ENCODE results near the gene MAN1A1.

MAN1A1 gene

GRCh38 chr6:119182875-119183274 is 166.7 kb downstream of the MAN1A1 start:
- no peak overlapping the region for H3K4me3 ChIP-seq (ENCODE audit: low read length in 2 of 2)
- H3K9me3 ChIP-seq (ENCODE audit: control insufficient read depth in 2 of 2, low read length in 2 of 2): no peaks in the 10 kb centered on the region
- H3K36me3 ChIP-seq (ENCODE audit: control insufficient read depth in 2 of 2, insufficient read depth in 2 of 2, low read length in 2 of 2): peaks cover 9% of the 10 kb centered on the region in 2 donors
- H3K27me3 ChIP-seq (ENCODE audit: control insufficient read depth in 1 of 2, insufficient read depth in 2 of 2, low read length in 2 of 2): no peaks in the 10 kb centered on the region
- no peak overlapping the region for H3K27ac ChIP-seq (ENCODE audit: low read length)
- no peak overlapping the region for H3K9ac ChIP-seq (ENCODE audit: low read length in 2 of 2)
- no peaks in the 10 kb centered on the region for H3K4me1 ChIP-seq (ENCODE audit: control insufficient read depth, insufficient read depth, low read length)

- no peaks in the 10 kb centered on the region for H3K27me3 ChIP-seq (ENCODE audit: control insufficient read depth in 1 of 2, insufficient read depth in 2 of 2, low read length in 2 of 2)
- no peak overlapping the region for H3K9ac ChIP-seq (ENCODE audit: low read length in 2 of 2)
- no peaks in the 10 kb centered on the region for H3K9me3 ChIP-seq (ENCODE audit: control insufficient read depth in 2 of 2, low read length in 2 of 2)
- H3K4me1 ChIP-seq (ENCODE audit: control insufficient read depth, insufficient read depth, low read length): no peaks in the 10 kb centered on the region
- peaks cover 4 to 9% of the 10 kb centered on the region in 2 donors for H3K36me3 ChIP-seq (ENCODE audit: control insufficient read depth in 2 of 2, insufficient read depth in 2 of 2, low read length in 2 of 2)
- H3K4me3 ChIP-seq (ENCODE audit: low read length in 2 of 2): no peak overlapping the region
- no peak overlapping the region for H3K27ac ChIP-seq (ENCODE audit: low read length)
Measured at GRCh38 chr6:119182216-119182803, 167.3 kb downstream of the MAN1A1 start.

DNA sequence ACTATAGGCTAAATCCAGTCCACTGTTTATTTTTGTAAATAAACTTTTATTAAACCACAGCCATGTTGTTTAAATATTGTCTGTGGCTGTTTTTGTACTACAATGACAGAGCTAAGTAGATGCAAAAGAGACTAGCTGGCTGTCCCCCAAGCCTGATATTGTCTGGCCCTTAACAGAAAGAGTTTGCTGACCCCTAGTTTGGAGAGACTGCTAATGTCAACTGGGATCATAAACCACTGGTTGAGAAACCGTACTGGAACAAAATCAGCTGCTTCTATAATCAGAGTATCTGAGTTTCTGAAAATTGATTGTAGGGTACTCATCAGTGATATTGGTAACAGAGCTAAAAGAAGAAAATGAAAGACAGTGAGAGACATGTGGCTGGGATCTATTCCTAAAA is 168.5 kb downstream of the MAN1A1 start:
- H3K4me1 ChIP-seq (ENCODE audit: control insufficient read depth, insufficient read depth, low read length): no peaks in the 10 kb centered on the region
- no peak overlapping the region for H3K4me3 ChIP-seq (ENCODE audit: low read length in 2 of 2)
- no peaks in the 10 kb centered on the region for H3K9me3 ChIP-seq (ENCODE audit: control insufficient read depth in 2 of 2, low read length in 2 of 2)
- H3K36me3 ChIP-seq (ENCODE audit: control insufficient read depth in 2 of 2, insufficient read depth in 2 of 2, low read length in 2 of 2): peaks cover 4 to 5% of the 10 kb centered on the region in 2 donors
- H3K27me3 ChIP-seq (ENCODE audit: control insufficient read depth in 1 of 2, insufficient read depth in 2 of 2, low read length in 2 of 2): no peaks in the 10 kb centered on the region
- no peak overlapping the region for H3K9ac ChIP-seq (ENCODE audit: low read length in 2 of 2)
- H3K27ac ChIP-seq (ENCODE audit: low read length): no peak overlapping the region

GRCh38 chr6:119179842-119180241 is 169.7 kb downstream of the MAN1A1 start:
- Histone ChIP-seq H3K27ac (ENCODE audit: low read length) (no peak overlapping the region), H3K9me3 (ENCODE audit: control insufficient read depth in 2 of 2, low read length in 2 of 2) (no peaks in the 10 kb centered on the region), H3K9ac (ENCODE audit: low read length in 2 of 2) (no peak overlapping the region), H3K4me1 (ENCODE audit: control insufficient read depth, insufficient read depth, low read length) (no peaks in the 10 kb centered on the region), H3K4me3 (ENCODE audit: low read length in 2 of 2) (no peak overlapping the region), H3K27me3 (ENCODE audit: control insufficient read depth in 1 of 2, insufficient read depth in 2 of 2, low read length in 2 of 2) (no peaks in the 10 kb centered on the region), H3K36me3 (ENCODE audit: control insufficient read depth in 2 of 2, insufficient read depth in 2 of 2, low read length in 2 of 2) (peaks cover 4 to 5% of the 10 kb centered on the region in 2 donors)

- no peaks in the 10 kb centered on the region for H3K27me3 ChIP-seq (ENCODE audit: control insufficient read depth in 1 of 2, insufficient read depth in 2 of 2, low read length in 2 of 2)
Measured at GRCh38 chr6:119179062-119179461, 170.5 kb downstream of the MAN1A1 start.

GRCh38 chr6:119176445-119176844 is 173.1 kb downstream of the MAN1A1 start:
- H3K9ac ChIP-seq (ENCODE audit: low read length in 2 of 2): no peak overlapping the region
- no peak overlapping the region for H3K4me3 ChIP-seq (ENCODE audit: low read length in 2 of 2)
- no peak overlapping the region for H3K27ac ChIP-seq (ENCODE audit: low read length)
- H3K9me3 ChIP-seq (ENCODE audit: control insufficient read depth in 2 of 2, low read length in 2 of 2): no peaks in the 10 kb centered on the region
- peaks cover 0 to 5% of the 10 kb centered on the region in 2 donors for H3K36me3 ChIP-seq (ENCODE audit: control insufficient read depth in 2 of 2, insufficient read depth in 2 of 2, low read length in 2 of 2)
- H3K4me1 ChIP-seq (ENCODE audit: control insufficient read depth, insufficient read depth, low read length): no peaks in the 10 kb centered on the region
- H3K27me3 ChIP-seq (ENCODE audit: control insufficient read depth in 1 of 2, insufficient read depth in 2 of 2, low read length in 2 of 2): no peaks in the 10 kb centered on the region

More at GRCh38 chr6:119179062-119179461, 170.5 kb downstream of the MAN1A1 start:
- H3K4me1 ChIP-seq (ENCODE audit: control insufficient read depth, insufficient read depth, low read length): no peaks in the 10 kb centered on the region
- no peak overlapping the region for H3K9ac ChIP-seq (ENCODE audit: low read length in 2 of 2)
- no peak overlapping the region for H3K4me3 ChIP-seq (ENCODE audit: low read length in 2 of 2)
- peaks cover under 1 to 5% of the 10 kb centered on the region in 2 donors for H3K36me3 ChIP-seq (ENCODE audit: control insufficient read depth in 2 of 2, insufficient read depth in 2 of 2, low read length in 2 of 2)
- H3K27ac ChIP-seq (ENCODE audit: low read length): no peak overlapping the region
- no peaks in the 10 kb centered on the region for H3K9me3 ChIP-seq (ENCODE audit: control insufficient read depth in 2 of 2, low read length in 2 of 2)

DNA sequence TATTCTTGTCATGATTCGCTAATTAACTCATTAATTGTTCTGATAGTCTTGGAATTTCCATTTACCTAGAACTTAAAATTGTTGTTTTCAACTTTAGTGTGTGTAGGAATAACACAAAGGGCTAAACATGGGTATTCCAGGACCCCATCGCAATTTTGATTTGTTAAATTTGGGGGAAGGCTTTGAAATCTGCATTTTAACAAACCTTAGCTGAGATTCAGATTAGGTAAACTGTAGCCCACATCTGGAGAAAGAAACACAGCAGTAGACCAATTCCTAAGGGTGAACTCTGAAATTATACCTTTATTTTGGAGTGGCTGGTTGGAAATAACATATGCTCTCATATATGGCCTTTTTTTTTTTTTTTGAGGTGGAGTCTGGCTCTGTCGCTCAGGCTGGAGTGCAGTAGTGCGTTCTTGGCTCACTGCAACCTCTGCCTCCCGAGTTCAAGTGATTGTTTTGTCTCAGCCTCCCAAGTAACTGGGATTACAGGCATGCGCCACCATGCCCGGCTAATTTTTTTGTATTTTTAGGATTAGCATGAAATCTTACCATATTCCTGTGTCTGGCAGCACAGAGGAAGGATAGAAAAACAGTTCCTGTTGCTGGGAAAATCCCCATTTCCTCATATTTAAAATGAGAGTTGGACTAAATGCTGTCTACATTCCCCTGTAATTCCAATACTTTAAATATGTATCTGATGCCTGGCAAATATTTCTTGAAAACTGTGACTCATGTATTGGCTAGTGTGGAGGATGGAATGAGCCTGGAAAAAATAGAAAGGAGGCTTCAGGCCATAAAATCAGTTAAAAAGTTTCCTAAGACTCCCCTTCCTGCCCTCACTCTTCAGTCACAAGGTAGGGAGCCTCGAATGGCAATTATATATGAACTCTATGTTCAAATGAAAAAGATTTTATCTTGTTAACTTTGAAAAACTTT is 174.4 kb downstream of the MAN1A1 start:
- Histone ChIP-seq H3K9me3 (ENCODE audit: control insufficient read depth in 2 of 2, low read length in 2 of 2) (no peaks in the 10 kb centered on the region), H3K36me3 (ENCODE audit: control insufficient read depth in 2 of 2, insufficient read depth in 2 of 2, low read length in 2 of 2) (peaks cover 0 to 5% of the 10 kb centered on the region in 2 donors), H3K4me3 (ENCODE audit: low read length in 2 of 2) (no peak overlapping the region), H3K4me1 (ENCODE audit: control insufficient read depth, insufficient read depth, low read length) (no peaks in the 10 kb centered on the region), H3K27me3 (ENCODE audit: control insufficient read depth in 1 of 2, insufficient read depth in 2 of 2, low read length in 2 of 2) (no peaks in the 10 kb centered on the region), H3K9ac (ENCODE audit: low read length in 2 of 2) (no peak overlapping the region), H3K27ac (ENCODE audit: low read length) (no peak overlapping the region)

GRCh38 chr6:119174085-119174445 is 175.5 kb downstream of the MAN1A1 start:
- no peak overlapping the region for H3K27ac ChIP-seq (ENCODE audit: low read length)

DNA sequence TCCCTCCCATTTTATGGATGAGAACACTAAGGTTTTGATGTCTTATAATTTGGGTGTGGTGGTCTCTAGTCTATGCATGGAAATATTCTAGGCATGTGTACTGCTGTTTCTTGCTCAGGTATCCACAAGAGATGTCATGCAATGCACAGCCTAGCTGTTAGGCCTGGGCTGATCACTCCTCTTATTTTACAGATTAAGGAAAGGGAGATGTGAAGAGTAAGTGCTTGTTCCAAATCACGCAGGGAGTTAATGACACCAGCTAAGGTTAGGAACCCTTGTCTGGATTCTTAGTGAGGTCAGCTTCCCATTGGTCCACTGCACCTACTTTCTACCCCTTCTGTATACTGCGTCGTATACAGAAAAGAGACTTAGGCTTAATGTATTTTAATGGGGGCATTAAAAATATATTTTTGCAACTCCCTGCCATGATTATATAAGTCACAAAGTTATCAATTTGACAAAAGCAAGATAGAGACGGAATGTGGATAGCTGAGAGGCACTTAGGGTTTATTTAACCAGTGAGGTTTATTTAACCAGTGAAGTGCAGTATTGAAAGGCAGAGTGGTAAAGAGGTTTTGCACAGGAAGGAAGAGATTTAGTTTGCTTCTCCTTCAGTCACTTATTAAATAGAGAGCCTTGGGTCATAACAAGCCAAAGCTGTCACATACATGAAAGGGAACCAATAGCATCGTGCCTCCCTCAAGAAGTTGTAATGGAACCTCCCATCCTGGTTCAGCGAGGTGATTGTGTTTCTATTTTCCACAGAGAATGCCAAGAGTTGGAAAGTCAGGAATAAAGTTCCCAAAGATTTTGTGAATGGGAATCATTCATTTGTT is 176.1 kb downstream of the MAN1A1 start:
- Histone ChIP-seq H3K9ac (ENCODE audit: low read length in 2 of 2) (no peak overlapping the region), H3K27me3 (ENCODE audit: control insufficient read depth in 1 of 2, insufficient read depth in 2 of 2, low read length in 2 of 2) (no peaks in the 10 kb centered on the region), H3K36me3 (ENCODE audit: control insufficient read depth in 2 of 2, insufficient read depth in 2 of 2, low read length in 2 of 2) (no peaks in the 10 kb centered on the region), H3K4me3 (ENCODE audit: low read length in 2 of 2) (no peak overlapping the region), H3K4me1 (ENCODE audit: control insufficient read depth, insufficient read depth, low read length) (no peaks in the 10 kb centered on the region), H3K27ac (ENCODE audit: low read length) (no peak overlapping the region), H3K9me3 (ENCODE audit: control insufficient read depth in 2 of 2, low read length in 2 of 2) (no peaks in the 10 kb centered on the region)

More at GRCh38 chr6:119174085-119174445, 175.5 kb downstream of the MAN1A1 start:
- Histone ChIP-seq H3K4me3 (ENCODE audit: low read length in 2 of 2) (no peak overlapping the region), H3K9me3 (ENCODE audit: control insufficient read depth in 2 of 2, low read length in 2 of 2) (no peaks in the 10 kb centered on the region), H3K36me3 (ENCODE audit: control insufficient read depth in 2 of 2, insufficient read depth in 2 of 2, low read length in 2 of 2) (no peaks in the 10 kb centered on the region), H3K9ac (ENCODE audit: low read length in 2 of 2) (no peak overlapping the region), H3K27me3 (ENCODE audit: control insufficient read depth in 1 of 2, insufficient read depth in 2 of 2, low read length in 2 of 2) (no peaks in the 10 kb centered on the region), H3K4me1 (ENCODE audit: control insufficient read depth, insufficient read depth, low read length) (no peaks in the 10 kb centered on the region)

DNA sequence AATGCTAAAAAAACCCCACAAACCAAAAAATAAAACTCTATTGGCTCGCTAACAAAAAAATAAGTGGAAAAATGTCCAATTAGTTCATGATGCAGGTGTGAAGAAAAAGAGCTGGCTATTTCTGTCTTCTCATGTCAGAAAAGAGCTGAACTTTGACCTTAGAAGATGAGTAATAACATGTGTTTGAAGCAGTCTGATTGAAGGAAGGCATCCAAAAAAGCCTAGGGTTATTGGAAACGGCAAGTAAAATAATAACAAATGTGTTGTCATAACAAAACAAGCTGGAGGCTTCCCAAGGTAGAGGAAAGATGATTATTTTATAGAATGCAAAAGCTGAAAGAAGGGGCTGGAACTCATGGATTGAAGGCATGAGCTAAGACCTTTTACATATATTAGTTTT is 176.7 kb downstream of the MAN1A1 start:
- Histone ChIP-seq H3K9ac (ENCODE audit: low read length in 2 of 2) (no peak overlapping the region), H3K27me3 (ENCODE audit: control insufficient read depth in 1 of 2, insufficient read depth in 2 of 2, low read length in 2 of 2) (no peaks in the 10 kb centered on the region), H3K4me1 (ENCODE audit: control insufficient read depth, insufficient read depth, low read length) (no peaks in the 10 kb centered on the region), H3K9me3 (ENCODE audit: control insufficient read depth in 2 of 2, low read length in 2 of 2) (no peaks in the 10 kb centered on the region), H3K36me3 (ENCODE audit: control insufficient read depth in 2 of 2, insufficient read depth in 2 of 2, low read length in 2 of 2) (no peaks in the 10 kb centered on the region), H3K27ac (ENCODE audit: low read length) (no peak overlapping the region), H3K4me3 (ENCODE audit: low read length in 2 of 2) (no peak overlapping the region)
